SK-N-SH treated with all-trans-retinoic acid at 6 μM for 48 hours (cell line): Measurements from ENCODE around the gene ADAMTS2.

Source experiments
- ATAC-seq: fragments of 200-7000 bp; cut with Tn5 transposase; 3 replicates; pipeline ENCODE4 v1.9.1; 2020; ENCODE audit warnings: mild to moderate bottlenecking, moderate library complexity
- ARNTL ChIP-seq: fragments of 450-650 bp; formaldehyde crosslinking; IDR thresholded peaks from 2 replicates; pipeline ENCODE4 v1.5.0; 2020; ENCODE audit warnings: low read depth, mild to moderate bottlenecking, moderate library complexity, borderline replicate concordance
- BACH2 ChIP-seq: fragments of 250-450 bp; sonication (Bioruptor Pico); IDR thresholded peaks from 2 replicates; pipeline ENCODE4 v1.9.0; 2021; ENCODE audit warnings: mild to moderate bottlenecking, borderline replicate concordance
- CREB5 ChIP-seq: fragments of 250-450 bp; sonication (Bioruptor Pico); IDR thresholded peaks from 2 replicates; pipeline ENCODE4 v1.5.1; 2020; ENCODE audit warnings: low read depth, mild to moderate bottlenecking, moderate library complexity
- CSDC2 ChIP-seq: fragments of 250-450 bp; sonication (Bioruptor Pico); IDR thresholded peaks from 2 replicates; pipeline ENCODE4 v1.5.0; 2020; ENCODE audit warnings: mild to moderate bottlenecking, moderate library complexity
- CSRNP3 ChIP-seq: fragments of 250-450 bp; sonication (Bioruptor Pico); IDR thresholded peaks from 2 replicates; pipeline ENCODE4 v1.5.1; 2021; ENCODE audit warnings: mild to moderate bottlenecking, moderate library complexity
- GLIS3 ChIP-seq: fragments of 250-450 bp; sonication (Bioruptor Pico); IDR thresholded peaks from 2 replicates; pipeline ENCODE4 v1.5.0; 2020; ENCODE audit warnings: mild to moderate bottlenecking, moderate library complexity
- ISL1 ChIP-seq: fragments of 250-450 bp; sonication (Bioruptor Pico); IDR thresholded peaks from 2 replicates; pipeline ENCODE4 v2.1.2; 2022; ENCODE audit warnings: mild to moderate bottlenecking, moderate library complexity
- PATZ1 ChIP-seq: fragments of 250-450 bp; sonication (Bioruptor Pico); IDR thresholded peaks from 2 replicates; pipeline ENCODE4 v1.8.0; 2020; ENCODE audit warnings: mild to moderate bottlenecking, moderate library complexity, borderline replicate concordance
- PPARA ChIP-seq: fragments of 250-450 bp; sonication (Bioruptor Pico); IDR thresholded peaks from 2 replicates; pipeline ENCODE4 v1.5.0; 2020; ENCODE audit warnings: mild to moderate bottlenecking, borderline replicate concordance
- RARB ChIP-seq: fragments of 250-450 bp; sonication (Bioruptor Pico); IDR thresholded peaks from 2 replicates; pipeline ENCODE4 v1.8.0; 2021; ENCODE audit warnings: mild to moderate bottlenecking, moderate library complexity
- TCF4 ChIP-seq: fragments of 250-450 bp; sonication (Bioruptor Pico); IDR thresholded peaks from 2 replicates; pipeline ENCODE4 v1.8.0; 2021; ENCODE audit warnings: mild to moderate bottlenecking, moderate library complexity, borderline replicate concordance
- TOX ChIP-seq: fragments of 250-450 bp; sonication (Bioruptor Pico); IDR thresholded peaks from 2 replicates; pipeline ENCODE4 v1.8.0; 2021; ENCODE audit warnings: mild to moderate bottlenecking, moderate library complexity, borderline replicate concordance
- ZC3H10 ChIP-seq: fragments of 250-450 bp; sonication (Bioruptor Pico); IDR thresholded peaks from 2 replicates; pipeline ENCODE4 v1.5.1; 2021; ENCODE audit warnings: mild to moderate bottlenecking, moderate library complexity
- ZFP3 ChIP-seq: fragments of 250-450 bp; sonication (Bioruptor Pico); IDR thresholded peaks from 2 replicates; pipeline ENCODE4 v1.5.0; 2020; ENCODE audit warnings: mild to moderate bottlenecking, moderate library complexity
- ZFP30 ChIP-seq: fragments of 450-650 bp; formaldehyde crosslinking; IDR thresholded peaks from 2 replicates; pipeline ENCODE4 v1.5.0; 2022; ENCODE audit warnings: mild to moderate bottlenecking, moderate library complexity
- ZNF70 ChIP-seq: fragments of 450-650 bp; formaldehyde crosslinking; IDR thresholded peaks from 2 replicates; pipeline ENCODE4 v1.5.0; 2020; ENCODE audit warnings: mild to moderate bottlenecking, moderate library complexity
- ZNF8 ChIP-seq: fragments of 450-650 bp; formaldehyde crosslinking; IDR thresholded peaks from 2 replicates; pipeline ENCODE4 v1.5.0; 2020; ENCODE audit warnings: mild to moderate bottlenecking, moderate library complexity

ADAMTS2 gene

GRCh38 chr5:179339996-179340395 is 5.3 kb downstream of the ADAMTS2 start (continued):
- TF ChIP-seq CSRNP3 (CRISPR knock-in tag) (no peak), ZC3H10 (CRISPR knock-in tag) (no peak), PATZ1 (CRISPR knock-in tag) (no peak), ZFP3 (no peak), TCF4 (CRISPR knock-in tag) (no peak), PPARA (CRISPR knock-in tag) (no peak)

- TF ChIP-seq GLIS3 (no peak), RARB (CRISPR knock-in tag) (no peak), ARNTL (CRISPR knock-in tag) (no peak), ZNF8 (CRISPR knock-in tag) (no peak), CSDC2 (CRISPR knock-in tag) (no peak), ISL1 (no peak), PPARA (CRISPR knock-in tag) (no peak), BACH2 (CRISPR knock-in tag) (no peak), ZNF70 (CRISPR knock-in tag) (no peak), CREB5 (CRISPR knock-in tag) (no peak), ZFP30 (no peak)
- TF ChIP-seq, all 23 proteins: peak for 0
These were observed 6.2 kb downstream of the ADAMTS2 start for GRCh38 chr5:179339081-179339480.

GRCh38 chr5:179337796-179338676 is 7.2 kb downstream of the ADAMTS2 start:
- TF ChIP-seq PATZ1 (CRISPR knock-in tag): no peak
- TF ChIP-seq ZC3H10 (CRISPR knock-in tag): no peak
- TF ChIP-seq ISL1: no peak
- ATAC-seq: no peak

More at GRCh38 chr5:179339081-179339480, 6.2 kb downstream of the ADAMTS2 start:
- no peak for ATAC-seq

- no peak for ATAC-seq
- TF ChIP-seq PATZ1 (CRISPR knock-in tag): no peak
- TF ChIP-seq ARNTL (CRISPR knock-in tag): no peak
- no peak for TF ChIP-seq ZFP3
- no peak for TF ChIP-seq CSDC2 (CRISPR knock-in tag)
- TF ChIP-seq TOX (CRISPR knock-in tag): no peak
These were observed 8.1 kb downstream of the ADAMTS2 start for GRCh38 chr5:179336871-179337795.
